MM.1S (cell line): ENCODE measurements around the gene GOLT1A.

Source experiments
- DNase-seq: peaks from one replicate; pipeline ENCODE4 v3.0.0-alpha.2; 2015
- H2AFZ ChIP-seq: fragments of 300-600 bp; sonication (generic); 2 replicates; pipeline ENCODE4 v1.6.0; 2016; ENCODE audit warnings: antibody characterized with exemption, low read length
- H3F3A ChIP-seq: fragments of 300-600 bp; sonication (generic); 2 replicates; pipeline ENCODE4 v1.6.1; 2016; ENCODE audit warnings: mild to moderate bottlenecking, antibody characterized with exemption, low read length, moderate library complexity, mixed read lengths; ENCODE audit not compliant: insufficient read depth
- H3K27ac ChIP-seq: fragments of 300-600 bp; sonication (generic); 2 replicates; pipeline ENCODE4 v1.5.1; 2016; ENCODE audit warnings: mild to moderate bottlenecking, low read length
- H3K27me3 ChIP-seq: fragments of 300-600 bp; sonication (generic); replicated peaks from 2 replicates; pipeline ENCODE4 v1.6.0; 2016; ENCODE audit warnings: low read length; ENCODE audit not compliant: insufficient read depth
- H3K36me3 ChIP-seq: fragments of 300-600 bp; sonication (generic); replicated peaks from 2 replicates; pipeline ENCODE4 v1.6.1; 2016; ENCODE audit warnings: mild to moderate bottlenecking, low read length, mixed read lengths; ENCODE audit not compliant: insufficient read depth
- H3K4me1 ChIP-seq: fragments of 300-600 bp; sonication (generic); 2 replicates; pipeline ENCODE4 v1.6.1; 2016; ENCODE audit warnings: low read length, mixed read lengths
- H3K4me2 ChIP-seq: fragments of 300-600 bp; sonication (generic); 2 replicates; pipeline ENCODE4 v1.6.0; 2016; ENCODE audit warnings: low read depth, low read length
- H3K4me3 ChIP-seq: fragments of 300-600 bp; sonication (generic); 2 replicates; pipeline ENCODE4 v1.5.1; 2016; ENCODE audit warnings: low read length, mixed read lengths
- H3K79me2 ChIP-seq: fragments of 300-600 bp; sonication (generic); 2 replicates; pipeline ENCODE4 v1.6.1; 2016; ENCODE audit warnings: mixed run types, low read length, mixed read lengths
- H3K9ac ChIP-seq: fragments of 300-600 bp; sonication (generic); 2 replicates; pipeline ENCODE4 v1.6.1; 2016; ENCODE audit warnings: low read length, mixed read lengths
- H3K9me2 ChIP-seq: fragments of 300-600 bp; sonication (generic); replicated peaks from 2 replicates; pipeline ENCODE4 v1.6.1; 2016; ENCODE audit warnings: mild to moderate bottlenecking, low read length, mixed read lengths; ENCODE audit not compliant: insufficient read depth
- H3K9me3 ChIP-seq: fragments of 300-600 bp; sonication (generic); replicated peaks from 2 replicates; pipeline ENCODE4 v1.6.1; 2016; ENCODE audit warnings: mild to moderate bottlenecking, low read length, mixed read lengths; ENCODE audit not compliant: insufficient read depth
- H4K20me1 ChIP-seq: fragments of 300-600 bp; sonication (generic); 2 replicates; pipeline ENCODE4 v1.6.1; 2016; ENCODE audit warnings: mild to moderate bottlenecking, low read length, moderate library complexity, mixed read lengths; ENCODE audit not compliant: insufficient read depth
- CTCF ChIP-seq: fragments of 300-600 bp; sonication (generic); IDR thresholded peaks from 2 replicates; pipeline ENCODE4 v1.5.1; 2016; ENCODE audit warnings: antibody characterized with exemption, low read length, mixed read lengths
- EZH2 ChIP-seq: fragments of 300-600 bp; sonication (generic); optimal IDR thresholded peaks from 2 replicates; pipeline ENCODE3; 2017; ENCODE audit warnings: low read depth, mild to moderate bottlenecking, antibody characterized with exemption, low read length, mixed read lengths
- EZH2phosphoT487 ChIP-seq: fragments of 300-600 bp; sonication (generic); IDR thresholded peaks from 2 replicates; pipeline ENCODE4 v1.6.1; 2018; ENCODE audit warnings: antibody characterized with exemption, low read length

GOLT1A gene

GRCh38 chr1:204167730-204168129 lies 46.1 kb downstream of the GOLT1A start:
- no peaks in the 10 kb centered on the region for H4K20me1 ChIP-seq
- no peak overlapping the region for H3K4me2 ChIP-seq
- H3K9me2 ChIP-seq: no peaks in the 10 kb centered on the region
- no peak overlapping the region for H3K9ac ChIP-seq
- H3K9me3 ChIP-seq: no peaks in the 10 kb centered on the region
- no peaks in the 10 kb centered on the region for H3K79me2 ChIP-seq
- H3K4me3 ChIP-seq: no peak overlapping the region
- no peak for TF ChIP-seq EZH2
- no peak for TF ChIP-seq EZH2phosphoT487
- no peak for TF ChIP-seq CTCF
- no peak for DNase-seq
- H3K27me3 ChIP-seq: 0 out of 2 replicates have a peak, but pooled peaks cover 5% of the 10 kb centered on the region
- H3K27ac ChIP-seq: no peak overlapping the region
- H3K36me3 ChIP-seq: no peaks in the 10 kb centered on the region
- no peak overlapping the region for H2AFZ ChIP-seq
- no peaks in the 10 kb centered on the region for H3K4me1 ChIP-seq
- H3F3A ChIP-seq: no peaks in the 10 kb centered on the region

- Histone ChIP-seq H3K4me1 (no peaks in the 10 kb centered on the region), H3K36me3 (no peaks in the 10 kb centered on the region), H3K9me3 (no peaks in the 10 kb centered on the region), H3F3A (no peaks in the 10 kb centered on the region), H3K27ac (no peak within 1 kb of the TSS), H3K4me3 (no peak within 1 kb of the TSS), H3K4me2 (no peak within 1 kb of the TSS), H2AFZ (no peak within 1 kb of the TSS), H4K20me1 (no peaks in the 10 kb centered on the region), H3K79me2 (no peaks in the 10 kb centered on the region), H3K9ac (no peak within 1 kb of the TSS), H3K9me2 (no peaks in the 10 kb centered on the region), H3K27me3 (0 out of 2 replicates have a peak, but pooled peaks cover 7% of the 10 kb centered on the region)
- DNase-seq: no peak
- no peak for TF ChIP-seq EZH2phosphoT487
- TF ChIP-seq CTCF: no peak
- no peak for TF ChIP-seq EZH2
Observed at GRCh38 chr1:204166219-204166618, 47.6 kb downstream of the GOLT1A start, which contains the start of gene REN. TSS of gene REN (minus strand) at chr1:204166337. CDS start at chr1:204166293, 44 bp downstream.

- no peaks in the 10 kb centered on the region for H3K9me3 ChIP-seq
- H3K9ac ChIP-seq: no peak overlapping the region
- H3K79me2 ChIP-seq: no peaks in the 10 kb centered on the region
- H3K4me2 ChIP-seq: no peak overlapping the region
- no peak overlapping the region for H3K4me3 ChIP-seq
- H3K4me1 ChIP-seq: no peaks in the 10 kb centered on the region
- peak; percentile 100 for TF ChIP-seq CTCF
- TF ChIP-seq EZH2phosphoT487: no peak
- H3F3A ChIP-seq: no peaks in the 10 kb centered on the region
- H3K27ac ChIP-seq: no peak overlapping the region
- no peaks in the 10 kb centered on the region for H3K9me2 ChIP-seq
- no peak overlapping the region for H2AFZ ChIP-seq
- H4K20me1 ChIP-seq: no peaks in the 10 kb centered on the region
- no peaks in the 10 kb centered on the region for H3K36me3 ChIP-seq
- 0 out of 2 replicates have a peak, but pooled peaks cover 8% of the 10 kb centered on the region for H3K27me3 ChIP-seq
- DNase-seq: peak; percentile 72
Observed at GRCh38 chr1:204162494-204163074, 51.2 kb downstream of the GOLT1A start.
